GM10248 (cell line): ENCODE measurements around the gene C1QTNF4.

Experiments
- CTCF ChIA-PET: fragments of 300-600 bp; sonication (Branson Sonifier 250); formaldehyde crosslinking; extraction: SDS; loops from one replicate; lab custom pipeline; 2021; ENCODE audit warnings: antibody characterized with exemption; lab: Yijun Ruan, JAX
- POLR2A ChIA-PET: fragments of 350-650 bp; sonication (Branson Sonifier 250); formaldehyde crosslinking; extraction: SDS; loops from one replicate; lab custom pipeline; 2020; ENCODE audit warnings: antibody characterized with exemption; lab: Yijun Ruan, JAX
- DNase-seq: peaks from one replicate; pipeline ENCODE4 v3.0.0; 2012; ENCODE audit errors: extremely low spot score
- CTCF ChIP-seq: IDR thresholded peaks from 2 replicates; pipeline ENCODE4 v1.5.1; 2012; ENCODE audit warnings: mild to moderate bottlenecking, low read depth; ENCODE audit errors: extremely low read depth, missing control alignments, control extremely low read depth

Gene C1QTNF4

GRCh38 chr11:47589977-47590861 lies 4.0 kb downstream of the C1QTNF4 start:
- ChIA-PET CTCF (interaction anchor here (3.5 kb wide), 1 partner anchor 26 kb away, joined by 10 read pairs; no protein-coding TSS in a partner anchor), POLR2A (no interaction called here)
- no peak for TF ChIP-seq CTCF
- DNase-seq: no peak

DNA sequence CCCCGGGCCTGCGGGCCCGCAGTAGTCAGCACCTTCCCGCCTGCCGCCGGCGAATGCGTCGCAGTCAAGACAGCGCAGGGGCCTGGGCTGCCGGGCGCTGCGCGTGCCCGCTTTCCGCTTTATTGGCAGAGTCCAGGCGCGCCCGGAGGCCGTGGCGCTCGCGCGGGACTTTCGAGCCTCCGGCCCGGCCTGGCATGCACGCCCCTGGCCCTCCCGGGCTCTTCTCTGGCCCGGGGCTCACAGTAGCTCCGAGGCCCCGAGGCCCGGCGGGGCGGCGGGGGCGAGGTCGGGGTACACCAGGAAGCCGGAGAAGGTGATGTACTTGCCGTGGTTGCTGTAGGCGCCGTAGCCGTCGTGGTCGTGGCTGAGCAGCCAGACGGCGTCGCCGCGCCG lies 4.6 kb downstream of the C1QTNF4 start:
- no peak for DNase-seq
- TF ChIP-seq CTCF: no peak
- ChIA-PET CTCF (no interaction called here), POLR2A (no interaction called here)

GRCh38 chr11:47589118-47589517 lies 5.1 kb downstream of the C1QTNF4 start:
- POLR2A ChIA-PET: no interaction called here
- no peak for DNase-seq

DNA sequence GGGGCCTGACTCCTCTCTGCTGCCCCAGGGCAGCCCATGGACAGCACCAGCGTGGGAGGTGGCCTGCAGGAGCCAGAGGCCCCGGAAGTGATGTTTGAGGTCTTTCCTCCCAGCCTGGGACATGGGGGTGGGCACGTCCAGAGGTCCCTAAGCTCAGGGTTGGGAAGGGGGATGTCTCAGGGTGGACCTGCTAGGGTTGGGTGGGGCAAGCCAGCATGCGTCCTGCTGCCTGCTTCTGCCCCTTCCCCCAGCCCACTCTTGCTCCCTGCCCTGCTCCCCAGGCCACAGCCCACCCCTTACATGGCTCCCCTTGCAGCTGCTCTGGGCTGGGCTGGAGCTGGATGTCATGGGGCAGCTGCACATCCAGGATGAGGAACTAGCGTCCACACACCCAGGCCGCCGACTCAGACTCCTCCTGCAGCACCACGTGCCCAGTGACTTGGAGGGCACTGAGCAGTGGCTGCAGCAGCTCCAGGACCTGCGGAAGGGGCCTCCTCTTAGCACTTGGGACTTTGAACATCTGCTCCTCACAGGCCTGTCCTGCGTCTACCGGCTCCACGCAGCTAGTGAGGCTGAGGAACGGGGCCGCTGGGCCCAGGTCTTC lies 6.4 kb downstream of the C1QTNF4 start:
- CTCF ChIA-PET: interaction anchor here (1.6 kb wide), 1 partner anchor 10 kb away, joined by 4 read pairs; no protein-coding TSS in a partner anchor
- no peak for DNase-seq
- POLR2A ChIA-PET: no interaction called here
- TF ChIP-seq CTCF: no peak

More at GRCh38 chr11:47589118-47589517, 5.1 kb downstream of the C1QTNF4 start:
- CTCF ChIA-PET: interaction anchor here (1.6 kb wide), 1 partner anchor 12 kb away, joined by 4 read pairs; no protein-coding TSS in a partner anchor
- TF ChIP-seq CTCF: no peak

DNA sequence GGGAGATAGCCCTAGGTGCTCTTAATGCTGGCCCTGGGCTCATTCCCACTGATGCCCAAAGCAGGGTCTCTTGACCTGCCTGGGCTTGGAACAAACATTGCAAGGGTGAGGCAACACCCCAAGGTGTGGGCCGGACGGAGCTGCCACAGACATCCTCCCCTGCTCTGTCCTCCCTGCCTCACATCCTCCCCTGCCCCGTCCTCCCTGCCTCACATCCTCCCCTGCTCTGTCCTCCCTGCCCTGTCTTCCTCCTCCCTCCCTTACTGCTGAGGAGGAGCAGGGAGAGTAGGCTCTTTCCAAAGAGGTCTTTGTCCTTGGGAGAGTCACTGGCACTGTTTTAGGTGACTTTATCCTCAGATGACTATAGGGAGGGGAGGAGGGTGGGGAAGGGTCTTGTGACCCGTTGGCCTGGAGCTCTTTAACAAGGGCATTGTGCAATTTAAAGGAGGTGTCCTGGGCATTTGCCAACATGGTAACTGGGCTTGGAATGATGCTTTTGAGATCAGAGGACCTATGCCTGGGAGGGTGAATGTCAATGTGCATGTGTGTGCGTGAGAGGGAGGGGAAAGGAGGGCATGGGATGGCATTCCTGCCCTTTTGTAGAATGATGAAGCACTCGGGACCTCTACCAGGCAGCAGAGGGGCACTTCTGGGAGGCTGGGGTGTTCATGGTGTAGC lies 7.0 kb downstream of the C1QTNF4 start:
- ChIA-PET POLR2A (no interaction called here), CTCF (interaction anchor here (1.6 to 2.0 kb wide), 2 partner anchors 8 to 10 kb away, joined by 4 to 8 read pairs; no protein-coding TSS in a partner anchor)
- DNase-seq: no peak
- no peak for TF ChIP-seq CTCF
